ENCODE measurements around the gene NOC2L. TPM values are rescaled to one million over a fixed set of nuclear protein-coding genes. Genes with fewer than 3 reads are reported as not detected.

Gene NOC2L
- total and polyA plus RNA-seq, 7 experiments from 2014 or later, result 46.6 to 88.3 (median 67.9) TPM

Other genes starting within 250 kb of the NOC2L start
- not detected for gene SAMD11, start 35.3 kb downstream of the NOC2L start, total RNA-seq
- under 1 TPM; 0.10 to 0.24 TPM for gene SAMD11, start 35.3 kb downstream of the NOC2L start, polyA plus RNA-seq
- 10 to 100 TPM; 14.2 to 34.2 (median 32.0) TPM for gene KLHL17, start 1.3 kb upstream of the NOC2L start, total RNA-seq
- gene KLHL17, start 1.3 kb upstream of the NOC2L start, polyA plus RNA-seq, result 1 to 10 TPM in 1 of 2 donors, under 1 TPM in 1; 0.58 to 2.6 TPM
- 1 to 10 TPM in 3 of 5 experiments, under 1 TPM in 2; 0.24 to 3.0 (median 1.0) TPM for gene PLEKHN1, start 7.2 kb upstream of the NOC2L start, total RNA-seq
- gene PLEKHN1, start 7.2 kb upstream of the NOC2L start, polyA plus RNA-seq, result under 1 TPM in 1 of 2 donors, not detected in 1; 0.18 TPM
- not detected for gene PERM1, start 22.8 kb upstream of the NOC2L start, total RNA-seq
- not detected for gene PERM1, start 22.8 kb upstream of the NOC2L start, polyA plus RNA-seq
- 10 to 100 TPM in 2 of 5 experiments, under 1 TPM in 1, not detected in 2; 0.22 to 35.0 (median 18.8) TPM for gene HES4, start 40.8 kb upstream of the NOC2L start, total RNA-seq
- gene HES4, start 40.8 kb upstream of the NOC2L start, polyA plus RNA-seq, result 1 to 10 TPM in 1 of 2 donors, under 1 TPM in 1; 0.61 to 1.8 TPM
- 100 to 1,000 TPM in 1 of 5 experiments, 10 to 100 TPM in 4; 17.4 to 227 (median 25.4) TPM for gene ISG15, start 54.2 kb upstream of the NOC2L start, total RNA-seq
- 100 to 1,000 TPM; 114 to 218 TPM for gene ISG15, start 54.2 kb upstream of the NOC2L start, polyA plus RNA-seq
- 10 to 100 TPM in 1 of 5 experiments, 1 to 10 TPM in 4; 1.8 to 10.9 (median 4.9) TPM for gene AGRN, start 60.9 kb upstream of the NOC2L start, total RNA-seq
- gene AGRN, start 60.9 kb upstream of the NOC2L start, polyA plus RNA-seq, result 1 to 10 TPM in 1 of 2 donors, under 1 TPM in 1; 0.19 to 1.2 TPM
- gene RNF223, start 115.0 kb upstream of the NOC2L start, total RNA-seq, result under 1 TPM in 1 of 5 experiments, not detected in 4; 0.32 TPM
- not detected for gene RNF223, start 115.0 kb upstream of the NOC2L start, polyA plus RNA-seq
- 10 to 100 TPM; 17.6 to 21.9 (median 19.6) TPM for gene C1orf159, start 156.8 kb upstream of the NOC2L start, total RNA-seq
- 10 to 100 TPM in 1 of 2 donors, 1 to 10 TPM in 1; 6.4 to 10.5 TPM for gene C1orf159, start 156.8 kb upstream of the NOC2L start, polyA plus RNA-seq
- under 1 TPM in 2 of 5 experiments, not detected in 3; 0.58 to 0.80 TPM for gene TTLL10, start 214.6 kb upstream of the NOC2L start, total RNA-seq
- not detected for gene TTLL10, start 214.6 kb upstream of the NOC2L start, polyA plus RNA-seq
- 10 to 100 TPM in 2 of 5 experiments, 1 to 10 TPM in 1, not detected in 2; 2.6 to 81.7 (median 12.6) TPM for gene TNFRSF18, start 247.3 kb upstream of the NOC2L start, total RNA-seq
- under 1 TPM in 1 of 2 donors, not detected in 1; 0.32 TPM for gene TNFRSF18, start 247.3 kb upstream of the NOC2L start, polyA plus RNA-seq